HepG2 (cell line): ENCODE measurements around the gene MRNIP. TPM values are rescaled to one million over a fixed set of nuclear protein-coding genes. Genes with fewer than 3 reads are reported as not detected.

Experiments
- ATAC-seq: fragments of 200-7000 bp; cut with Tn5 transposase; 3 replicates; pipeline ENCODE4 v1.9.1; 2020; ENCODE audit warnings: mild to moderate bottlenecking, moderate library complexity
- BruUV-seq: library from RNA; stranded (reverse); fragments of 400-500 nt; replicated peaks from 2 replicates; lab custom pipeline; 2021; lab: Mats Ljungman, UMichigan
- CTCF ChIA-PET: fragments of 300-600 bp; formaldehyde crosslinking; extraction: SDS; loops from one replicate; lab custom pipeline; 2021; ENCODE audit warnings: low total read pairs, inconsistent platforms, low intra/inter-chr PET ratio; lab: Yijun Ruan, JAX
- POLR2A ChIA-PET: fragments of 350-600 bp; sonication (Branson Sonifier 250); formaldehyde crosslinking; loops from one replicate; lab custom pipeline; 2020; ENCODE audit warnings: antibody characterized with exemption, inconsistent platforms; lab: Yijun Ruan, JAX
- DNase-seq: peaks from one replicate; pipeline ENCODE4 v3.0.0-alpha.2; 2015; ENCODE audit warnings: low spot score
- FAIRE-seq: peaks from 3 replicates; lab custom pipeline; 2011; peaks lifted over from hg19 to GRCh38; lab: Jason Lieb, UNC
- H2AFZ ChIP-seq: one replicate; pipeline ENCODE4 v1.6.1; 2011; ENCODE audit warnings: low read length, inconsistent platforms
- H3K27ac ChIP-seq: fragments of 300-600 bp; 3 replicates; pipeline ENCODE4 v1.8.0; 2011; ENCODE audit warnings: mixed run types, mild to moderate bottlenecking, mixed read lengths, low read length, inconsistent platforms; ENCODE audit not compliant: insufficient read depth; ENCODE audit errors: extremely low read length
- H3K27me3 ChIP-seq, 2 experiments: fragments of 200-600 bp in 1 of 2; 2 replicates in 1 of 2; 3 replicates in 1 of 2; pipeline versions ENCODE4 v1.6.0 to v1.8.0; 2011; ENCODE audit warnings: low read length in 2 of 2, mild to moderate bottlenecking in 2 of 2, moderate library complexity in 2 of 2, inconsistent platforms in 1 of 2; ENCODE audit not compliant: insufficient read depth in 2 of 2, control insufficient read depth in 1 of 2
- H3K36me3 ChIP-seq, 2 experiments: fragments of 200-600 bp in 1 of 2; replicated peaks in 1 of 2; 2 replicates in 1 of 2; 3 replicates in 1 of 2; pipeline versions ENCODE4 v1.5.1 to v1.8.0; 2011; ENCODE audit warnings: low read length in 2 of 2, inconsistent platforms in 1 of 2; ENCODE audit not compliant: insufficient read depth in 2 of 2, control insufficient read depth in 1 of 2
- H3K4me1 ChIP-seq: 2 replicates; pipeline ENCODE4 v1.5.1; 2012; ENCODE audit warnings: low read length, inconsistent platforms; ENCODE audit not compliant: insufficient read depth
- H3K4me2 ChIP-seq: 2 replicates; pipeline ENCODE4 v1.6.0; 2011; ENCODE audit warnings: low read depth, low read length, inconsistent platforms
- H3K4me3 ChIP-seq, 3 experiments: fragments of 200-600 bp in 1 of 3; sonication (generic), shearing (Covaris generic) in 1 of 3; replicated peaks in 1 of 3; 2 replicates each; pipeline ENCODE4 v1.5.1; 2011 to 2016; ENCODE audit warnings: low read length in 3 of 3, inconsistent platforms in 2 of 3, low read depth in 2 of 3, mild to moderate bottlenecking in 2 of 3, control low read depth in 1 of 3, mixed read lengths in 1 of 3; ENCODE audit not compliant: insufficient read depth in 1 of 3
- H3K79me2 ChIP-seq: one replicate; pipeline ENCODE4 v1.6.1; 2011; ENCODE audit warnings: low read length, inconsistent platforms; ENCODE audit not compliant: insufficient read depth
- H3K9ac ChIP-seq: 2 replicates; pipeline ENCODE4 v1.6.0; 2011; ENCODE audit warnings: mild to moderate bottlenecking, low read depth, low read length, inconsistent platforms; ENCODE audit not compliant: insufficient read depth
- H3K9me3 ChIP-seq: 2 replicates; pipeline ENCODE4 v1.5.1; 2012; ENCODE audit warnings: mild to moderate bottlenecking, low read length
- H4K20me1 ChIP-seq: 2 replicates; pipeline ENCODE4 v1.6.0; 2011; ENCODE audit warnings: inconsistent platforms, mild to moderate bottlenecking, low read length, moderate library complexity; ENCODE audit not compliant: insufficient read depth
- ETV6 ChIP-seq: sonication (generic); formaldehyde crosslinking; conservative IDR thresholded peaks from 2 replicates; pipeline ENCODE4 v1.4.0; 2020; ENCODE audit warnings: missing genetic modification reagents
- FOXK2 ChIP-seq: fragments of 450-650 bp; IDR thresholded peaks from 2 replicates; pipeline ENCODE4 v1.6.1; 2016
- GABPA ChIP-seq, 2 experiments: IDR thresholded peaks; 2 replicates each; pipeline ENCODE4 v1.6.1; 2011 to 2016; ENCODE audit warnings: low read depth in 2 of 2, low read length in 1 of 2, missing biosample characterization in 1 of 2, missing genetic modification characterization in 1 of 2
- HOXA9 ChIP-seq: sonication (generic); formaldehyde crosslinking; IDR thresholded peaks from 2 replicates; pipeline ENCODE4 v1.8.1; 2022; ENCODE audit warnings: missing genetic modification reagents, mild to moderate bottlenecking, moderate library complexity, borderline replicate concordance
- MAFK ChIP-seq, 2 experiments: IDR thresholded peaks in 1 of 2; conservative IDR thresholded peaks in 1 of 2; 2 replicates each; pipeline ENCODE4 v1.6.1; 2011; ENCODE audit warnings: improper control_type of control experiment in 2 of 2, low read length in 2 of 2
- MNT ChIP-seq: fragments of 450-650 bp; IDR thresholded peaks from 2 replicates; pipeline ENCODE4 v1.6.1; 2016
- THAP7 ChIP-seq: sonication (generic); formaldehyde crosslinking; IDR thresholded peaks from 2 replicates; pipeline ENCODE4 v1.8.1; 2023; ENCODE audit warnings: mild to moderate bottlenecking, missing genetic modification reagents
- ZMYM2 ChIP-seq: sonication (generic); formaldehyde crosslinking; IDR thresholded peaks from 2 replicates; pipeline ENCODE4 v1.8.0; 2022; ENCODE audit warnings: mild to moderate bottlenecking, missing genetic modification reagents
- ZNF317 ChIP-seq: sonication (generic); formaldehyde crosslinking; IDR thresholded peaks from 2 replicates; pipeline ENCODE4 v1.5.0; 2020; ENCODE audit warnings: mild to moderate bottlenecking, missing genetic modification reagents
- ZNF326 ChIP-seq: sonication (generic); formaldehyde crosslinking; IDR thresholded peaks from 2 replicates; pipeline ENCODE4 v1.4.0; 2020; ENCODE audit warnings: missing genetic modification reagents, borderline replicate concordance
- WGBS: methylation state at CpG from one replicate; pipeline ENCODE4 v1.1.6; 2017; ENCODE audit warnings: low lambda C conversion rate; 5-methylcytosine and 5-hydroxymethylcytosine counted together
- in situ Hi-C: cut with HindIII; loops from 2 replicates; pipeline ENCODE4 v1.10.0; 2017; ENCODE audit warnings: low pct_unique_long_range_greater_than_20kb; ENCODE audit not compliant: extremely low pct_ligation_motif_present
- intact Hi-C: fragments of 100-400 bp; cut with micrococcal nuclease; formaldehyde crosslinking; loops from one replicate; pipeline ENCODE4 v1.10.0; 2022; ENCODE audit not compliant: unreplicated experiment
- polyA plus RNA-seq, 8 experiments: library from polyadenylated mRNA; depleted of rRNA in 3 of 8; stranded (reverse) in 7 of 8; unstranded in 1 of 8; fragments of >200 nt; fragmentation: Illumina TruSeq in 4 of 8; extraction: Trizol in 4 of 8; gene quantifications; 2 replicates each; pipeline versions ENCODE4 v1.2.1 to v1.2.3, GENCODE V29; 2011 to 2016; ENCODE audit warnings: low read depth in 4 of 8, missing spikeins in 1 of 8, mixed read lengths in 1 of 8; ENCODE audit not compliant: insufficient read depth in 1 of 8
- total RNA-seq, 5 experiments: library from RNA; depleted of rRNA; stranded (reverse); fragments of >200 nt; fragmentation: Illumina TruSeq; extraction: Trizol; gene quantifications; 2 replicates each; pipeline ENCODE4 v1.2.3, GENCODE V29; 2016; ENCODE audit warnings: low read depth in 1 of 5

Gene MRNIP
- total and polyA plus RNA-seq, 2 of the 13 experiments (the other 11 are each of a cell fraction or from before 2014, with no cell fraction given): 15.5 to 34.1 TPM

- Histone ChIP-seq H3K4me1 (peaks cover 17% of the 10 kb centered on the region), H3K27me3 (no peaks in the 10 kb centered on the region), H3K36me3 (peaks cover 38 to 75% of the 10 kb centered on the region in 2 experiments), H3K79me2 (no peaks in the 10 kb centered on the region), H4K20me1 (no peaks in the 10 kb centered on the region), H3K4me3 (no peak overlapping the region), H3K4me2 (no peak overlapping the region), H3K27ac (no peak overlapping the region), H3K9ac (no peak overlapping the region), H3K9me3 (no peaks in the 10 kb centered on the region), H2AFZ (no peak overlapping the region)
- in situ Hi-C loops: no loop called here
- TF ChIP-seq GABPA (IDR thresholded peaks at IDR 0.05; ENCODE audit: low read depth, low read length): no peak
- TF ChIP-seq GABPA (CRISPR knock-in tag; IDR thresholded peaks at IDR 0.05; ENCODE audit: low read depth): no peak
- peak; percentile 23; the same call in 1 of the 2 replicates for TF ChIP-seq MNT
- no peak for TF ChIP-seq ZMYM2 (CRISPR knock-in tag)
- no peak for TF ChIP-seq FOXK2
- no peak for FAIRE-seq
- POLR2A ChIA-PET: no interaction called here
- CTCF ChIA-PET: no interaction called here
- intact Hi-C loops: no loop called here
- ATAC-seq: no peak
- BruUV-seq: no TSS peak
- DNase-seq: no peak
- 97% methylated on average over 6 of the region's 25 CpGs for WGBS
Observed at GRCh38 chr5:179890751-179891682, 32.4 kb upstream of the MRNIP start.

GRCh38 chr5:179889885-179890284, 31.3 kb upstream of the MRNIP start:
- H3K27ac ChIP-seq: no peak overlapping the region
- H3K4me2 ChIP-seq: no peak overlapping the region
- in situ Hi-C loops: no loop called here
- H3K9ac ChIP-seq: no peak overlapping the region
- H4K20me1 ChIP-seq: no peaks in the 10 kb centered on the region
- ChIA-PET CTCF (no interaction called here), POLR2A (no interaction called here)
- H3K36me3 ChIP-seq: peaks cover 38 to 76% of the 10 kb centered on the region in 2 experiments
- H3K27me3 ChIP-seq: no peaks in the 10 kb centered on the region
- WGBS: 92% methylated on average over 12 of the region's 13 CpGs
- no peaks in the 10 kb centered on the region for H3K79me2 ChIP-seq
- H2AFZ ChIP-seq: no peak overlapping the region
- no peak overlapping the region for H3K4me3 ChIP-seq
- H3K4me1 ChIP-seq: peaks cover 6% of the 10 kb centered on the region
- BruUV-seq: no TSS peak
- intact Hi-C loops: no loop called here
- FAIRE-seq (no peak), ATAC-seq (no peak), DNase-seq (no peak)
- no peaks in the 10 kb centered on the region for H3K9me3 ChIP-seq
- TF ChIP-seq HOXA9 (CRISPR knock-in tag): no peak
- no peak for TF ChIP-seq THAP7 (CRISPR knock-in tag)
- no peak for TF ChIP-seq ZNF317 (CRISPR knock-in tag)
- no peak for TF ChIP-seq MAFK (conservative IDR thresholded peaks at IDR 0.05 in 1 of 2, IDR thresholded peaks at IDR 0.05 in 1 of 2; ENCODE audit: low read length in 2 of 2)
- no peak for TF ChIP-seq ETV6
- no peak for TF ChIP-seq ZNF326 (CRISPR knock-in tag)
